HG02981 (cell line): ENCODE measurements around the gene KRT6B.

Experiments
- ATAC-seq: cut with Tn5 transposase; IDR thresholded peaks from one replicate; pipeline ENCODE4 v1.9.1; 2021; ENCODE audit warnings: mild to moderate bottlenecking, moderate library complexity; ENCODE audit not compliant: unreplicated experiment

The KRT6B gene

DNA sequence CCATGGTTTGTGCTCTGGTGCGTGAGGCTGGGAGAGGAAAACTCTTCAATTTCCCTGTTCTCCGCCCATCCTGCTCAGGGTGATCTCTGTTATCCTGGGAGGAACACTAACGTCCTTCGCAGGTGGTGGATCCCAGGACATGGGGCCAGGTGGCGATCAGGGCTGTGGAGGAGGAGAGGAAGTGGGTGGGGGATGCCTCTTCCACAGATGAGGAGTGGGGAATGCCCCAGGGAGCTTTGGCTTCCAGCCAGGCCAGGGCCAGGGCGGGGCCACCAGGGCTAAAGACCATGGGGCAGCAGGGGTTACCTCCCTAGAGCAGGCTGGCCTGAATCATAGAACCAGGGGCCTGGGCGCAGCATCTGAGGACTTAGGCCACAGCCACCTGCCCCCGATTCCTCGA is 14.4 kb downstream of the KRT6B start:
- no peak for ATAC-seq

DNA sequence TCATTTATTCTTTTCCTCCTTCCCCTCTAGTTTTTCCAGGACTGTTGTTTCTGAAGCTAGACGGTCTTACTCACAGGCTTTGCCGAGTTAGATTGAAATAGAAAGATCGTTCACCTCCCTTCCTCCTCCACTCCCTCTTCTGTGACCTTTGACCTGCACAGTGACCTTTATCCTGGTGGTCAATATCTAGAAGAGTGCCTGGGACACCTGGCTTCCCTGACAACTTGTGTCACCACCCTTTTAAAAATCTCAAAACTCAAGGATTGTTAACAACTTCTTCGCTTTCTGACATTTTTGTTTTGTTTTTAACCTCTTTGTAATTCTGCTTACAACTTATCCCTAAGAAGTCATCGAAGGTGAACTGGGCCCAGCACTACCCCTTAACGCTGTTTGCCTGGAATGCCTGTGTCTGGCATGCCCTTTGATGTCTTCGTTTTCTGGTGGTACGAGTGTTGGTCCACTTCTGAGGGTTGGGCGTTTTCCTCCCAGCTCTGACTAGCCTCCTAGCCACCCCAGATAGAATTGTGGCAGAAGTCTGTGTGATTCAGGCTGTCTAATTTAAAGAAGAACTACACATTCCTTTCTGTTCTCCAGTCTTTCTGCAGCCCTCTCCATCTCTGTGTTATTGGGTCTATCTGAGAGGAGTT is 15.0 kb downstream of the KRT6B start:
- ATAC-seq = no peak

DNA sequence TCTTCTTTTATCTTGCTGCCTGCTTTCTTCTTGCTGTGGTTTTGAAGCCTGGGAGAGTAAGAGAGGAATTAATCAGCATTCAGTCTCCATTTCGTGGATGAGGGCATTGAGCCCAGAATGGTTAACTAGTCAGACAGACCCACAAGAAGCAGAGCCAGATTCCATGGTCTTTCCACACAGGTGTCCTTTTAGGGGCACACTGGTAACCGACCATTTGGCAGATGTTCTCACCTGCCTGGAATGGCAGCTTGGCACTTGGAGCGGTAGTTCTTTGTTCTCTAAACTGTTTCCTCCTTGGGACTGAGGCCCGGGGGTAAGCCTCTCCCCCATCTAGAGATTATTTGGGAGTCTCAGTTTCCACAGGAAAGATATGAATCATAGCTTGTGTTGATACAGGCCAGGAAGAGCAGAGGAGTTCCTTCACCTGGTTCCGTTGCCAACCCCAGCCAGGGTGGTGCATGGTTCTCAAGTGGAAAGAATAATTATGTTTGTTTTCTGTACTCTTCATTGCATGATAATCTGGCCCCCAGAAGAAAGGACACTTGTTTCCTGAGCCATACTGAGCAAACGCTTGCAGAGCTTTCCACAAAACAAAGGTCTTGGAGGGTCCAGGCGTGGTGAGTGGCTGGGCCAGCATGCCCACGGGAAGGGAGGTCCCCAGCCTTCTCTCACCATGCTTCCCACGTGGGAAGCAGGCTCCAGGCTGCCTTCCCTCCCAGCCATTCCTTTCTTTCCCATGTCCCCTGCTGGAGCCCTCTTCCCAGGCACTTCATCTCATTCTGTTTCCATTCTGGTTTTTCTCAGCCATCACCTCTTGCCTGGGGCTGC is 15.7 kb downstream of the KRT6B start:
- ATAC-seq = no peak

DNA sequence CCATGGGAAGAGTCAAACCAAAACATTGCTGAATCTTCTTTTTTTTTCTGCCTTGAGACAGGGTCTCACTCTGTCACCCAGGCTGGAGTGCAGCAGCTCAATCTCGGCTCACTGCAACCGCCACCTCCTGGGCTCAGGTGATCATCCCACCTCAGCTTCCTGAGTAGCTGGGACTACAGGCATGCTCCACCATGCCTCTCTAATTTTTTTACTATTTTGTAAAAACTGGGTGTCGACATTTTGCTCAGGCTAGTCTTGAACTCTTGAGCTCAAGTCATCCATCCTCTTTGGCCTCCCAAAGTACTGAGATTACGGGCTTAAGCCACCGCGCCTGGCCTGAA is 16.3 kb downstream of the KRT6B start:
- no peak for ATAC-seq

DNA sequence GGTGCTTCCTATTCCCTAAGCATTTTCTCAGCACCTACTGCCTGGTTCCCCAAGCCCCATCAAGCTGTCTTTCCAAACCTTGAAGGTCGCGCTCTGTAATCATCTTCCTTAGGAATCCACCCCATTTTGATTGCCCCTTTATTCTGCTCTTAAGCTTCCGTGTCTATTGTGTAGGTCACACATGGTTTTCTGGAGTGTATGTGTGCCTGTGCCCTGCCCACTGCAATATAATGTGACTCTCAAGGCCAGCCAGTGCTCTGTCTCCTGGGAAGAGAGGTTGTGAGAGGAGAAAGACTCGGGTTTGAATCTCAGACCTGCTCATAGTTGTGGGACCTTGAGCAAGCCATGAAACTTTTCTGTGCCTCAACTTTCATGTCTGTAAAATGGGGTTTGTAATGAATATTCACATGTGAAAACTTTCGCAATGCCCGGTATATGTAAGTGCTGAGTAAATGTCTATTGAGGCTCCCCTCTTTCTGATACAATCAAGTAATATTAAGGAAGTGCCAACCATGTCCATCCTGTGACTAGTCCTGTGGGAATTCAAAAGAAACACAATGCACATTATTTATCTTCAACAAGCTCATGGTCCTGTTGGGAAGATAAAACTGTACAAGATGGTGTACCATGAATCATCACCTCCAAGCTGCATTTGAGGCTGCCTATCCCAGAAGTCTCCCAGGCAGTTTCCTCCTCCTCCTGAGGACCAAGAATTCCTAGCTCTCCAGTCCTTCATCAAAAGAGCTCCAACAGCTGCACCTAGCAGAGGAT is 17.0 kb downstream of the KRT6B start:
- ATAC-seq = no peak

DNA sequence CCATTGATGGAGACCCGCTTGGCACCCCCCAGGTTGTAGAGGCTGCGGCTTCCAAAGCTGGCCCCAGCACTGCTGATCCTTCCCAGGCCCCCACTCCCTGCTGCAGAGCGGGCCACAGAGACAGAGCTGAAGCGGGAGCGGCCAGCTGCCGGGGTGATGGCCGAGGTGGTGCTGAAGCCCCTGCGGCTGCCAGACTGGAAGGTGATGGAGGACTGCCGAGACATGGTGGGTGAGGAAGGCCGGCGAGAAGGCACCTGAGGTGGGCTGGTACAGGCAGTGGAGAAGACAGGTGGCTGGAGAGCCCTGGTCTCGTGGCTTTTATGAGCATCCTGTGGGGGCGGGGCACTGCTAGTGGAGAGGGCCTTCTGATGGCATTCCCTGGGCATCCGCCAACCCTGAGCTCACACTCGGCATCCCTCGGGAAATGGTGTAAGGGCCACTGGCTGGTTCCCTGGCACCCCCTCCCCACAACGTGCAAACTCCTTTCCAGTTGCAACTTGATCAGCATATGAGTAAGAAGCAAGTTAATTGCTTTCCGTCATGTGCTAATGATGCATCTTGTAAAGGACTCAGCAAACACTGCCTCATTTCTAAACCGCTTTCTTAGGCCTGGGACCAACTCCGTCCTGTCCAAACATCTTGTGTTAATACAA is 17.7 kb downstream of the KRT6B start, which contains the start of gene KRT75:
TSS of gene KRT75 (minus strand) at position 291 of the 653 bp plus-strand sequence. CDS start at position 224, 67 bp downstream.
- no peak for ATAC-seq

DNA sequence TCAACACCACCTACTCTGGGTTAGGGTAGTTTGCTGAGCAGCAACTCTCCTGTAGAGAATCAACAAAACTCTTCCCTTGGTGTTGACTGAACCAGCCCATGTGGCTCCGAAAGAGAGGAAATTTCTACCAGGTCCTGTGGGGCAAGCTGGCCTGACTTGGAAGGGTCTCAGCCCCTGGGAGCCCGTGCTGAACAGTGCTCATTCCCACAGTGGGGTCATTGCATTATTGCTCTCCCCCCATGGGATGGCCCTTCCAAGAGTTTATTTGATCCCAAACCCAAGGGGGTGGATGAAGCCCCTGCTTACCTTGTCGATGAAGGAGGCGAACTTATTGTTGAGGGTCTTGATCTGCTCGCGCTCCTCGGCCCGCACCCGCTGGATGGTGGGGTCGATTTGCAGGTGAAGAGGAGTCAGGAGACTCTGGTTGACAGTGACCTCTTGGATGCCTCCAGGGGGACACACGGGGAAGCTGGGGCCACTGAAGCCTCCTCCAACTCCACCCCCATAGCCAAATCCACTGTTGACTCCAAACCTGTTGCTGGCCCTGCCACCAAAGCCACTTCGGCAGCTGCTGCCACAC is 18.4 kb downstream of the KRT6B start:
- ATAC-seq = no peak

DNA sequence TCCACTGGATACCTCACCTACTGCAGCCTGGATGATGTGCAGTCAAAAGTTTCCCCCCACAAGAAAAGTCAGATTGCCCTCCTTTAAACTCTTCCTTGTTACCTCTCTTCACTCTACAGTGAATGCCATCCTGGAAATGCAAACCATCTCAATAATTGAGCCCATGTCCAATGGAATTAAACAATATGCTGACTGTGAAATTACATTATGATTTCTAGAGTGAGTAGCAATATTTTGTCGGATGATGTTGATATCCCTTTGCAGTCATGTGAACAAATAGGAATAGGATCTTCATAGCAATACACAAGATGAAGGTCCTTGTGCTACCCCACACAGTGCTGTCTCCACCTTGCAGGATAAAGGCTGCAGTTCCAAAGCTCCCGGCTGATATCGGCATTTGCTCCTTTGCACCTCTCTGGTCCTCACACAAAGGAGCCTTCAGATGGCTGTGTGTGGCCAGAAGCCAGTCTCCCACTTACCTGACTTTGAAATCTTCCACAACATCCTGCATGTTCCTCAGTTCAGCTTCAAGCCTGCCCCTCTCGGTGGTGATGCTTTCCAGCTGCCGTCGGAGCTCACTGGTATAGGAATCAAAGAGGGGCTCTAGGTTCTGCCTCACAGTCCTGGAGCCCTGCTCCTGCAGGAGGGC is 19.3 kb downstream of the KRT6B start:
- no peak for ATAC-seq

DNA sequence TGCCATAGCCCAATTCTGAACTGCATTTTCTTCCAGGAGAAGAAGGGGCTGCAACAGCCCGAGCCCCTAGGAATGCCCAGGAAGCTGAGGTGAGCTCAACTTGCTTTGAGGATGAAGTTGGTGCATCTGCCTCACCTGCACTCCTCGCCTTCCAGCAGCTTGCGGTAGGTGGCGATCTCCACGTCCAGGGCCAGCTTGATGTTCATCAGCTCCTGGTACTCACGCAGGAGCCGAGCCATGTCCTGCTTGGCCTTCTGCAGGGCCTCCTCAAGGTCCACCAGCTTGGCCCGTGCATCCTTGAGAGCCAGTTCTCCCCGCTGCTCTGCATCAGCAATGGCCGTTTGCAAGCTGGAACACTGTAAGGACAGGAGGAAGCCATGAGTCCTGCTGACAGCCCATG is 23.8 kb downstream of the KRT6B start:
- no peak for ATAC-seq

DNA sequence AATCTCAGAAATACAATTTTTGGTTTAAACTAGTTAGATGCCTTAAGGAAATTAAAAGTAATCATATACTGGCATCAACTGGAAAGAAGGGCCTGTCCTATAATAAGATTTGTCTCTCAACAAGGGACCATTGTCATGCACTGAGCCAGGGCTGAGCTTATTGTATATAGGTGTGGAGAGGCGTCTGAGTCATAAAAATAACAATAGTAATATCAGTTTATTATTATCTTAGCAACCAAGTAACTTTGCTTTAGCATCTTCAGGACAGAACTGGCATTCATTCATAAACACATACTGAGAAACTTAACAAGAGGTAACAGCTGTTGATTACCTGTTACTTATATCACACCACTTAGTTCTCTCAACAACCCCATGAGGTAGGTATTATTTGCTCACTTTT is 24.9 kb downstream of the KRT6B start:
- no peak for ATAC-seq

DNA sequence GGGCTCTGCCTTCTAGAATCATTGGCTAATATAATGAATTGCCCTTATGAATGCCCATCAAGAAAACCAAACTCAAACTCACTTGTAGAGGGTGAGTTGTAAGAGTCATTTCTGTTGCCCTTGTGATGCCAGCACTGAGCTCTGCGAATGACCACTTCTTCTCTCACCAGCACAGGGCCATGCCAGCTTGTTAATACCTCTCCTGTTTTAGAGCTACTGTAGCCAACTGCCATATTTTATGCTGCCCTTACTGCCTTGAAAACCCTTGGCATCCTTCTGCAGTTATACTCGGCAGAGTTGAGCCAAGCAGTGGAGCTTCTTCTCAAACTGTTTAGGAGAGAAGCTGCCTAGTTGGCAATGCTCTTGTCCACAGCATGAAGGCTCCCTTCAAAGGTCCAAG is 25.9 kb downstream of the KRT6B start:
- ATAC-seq = no peak

DNA sequence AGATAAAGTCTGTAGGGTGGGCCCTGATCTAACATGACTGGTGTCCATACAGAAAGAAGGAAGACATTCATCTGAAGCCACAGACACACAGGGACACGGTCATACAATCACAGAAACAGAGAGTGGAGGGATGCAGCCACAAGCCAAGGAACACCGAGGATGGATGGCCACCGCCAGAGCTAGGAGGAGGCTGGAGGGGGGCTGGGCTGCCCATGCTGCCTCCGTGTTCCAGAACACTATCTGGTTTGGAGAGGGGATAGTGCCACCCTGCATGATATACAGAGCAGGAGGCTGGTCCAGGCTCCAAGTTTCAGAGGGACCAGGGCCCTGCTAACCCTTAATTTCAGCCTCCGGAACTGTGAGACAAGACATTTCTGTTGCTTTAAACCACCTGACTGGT is 26.5 kb downstream of the KRT6B start:
- no peak for ATAC-seq

DNA sequence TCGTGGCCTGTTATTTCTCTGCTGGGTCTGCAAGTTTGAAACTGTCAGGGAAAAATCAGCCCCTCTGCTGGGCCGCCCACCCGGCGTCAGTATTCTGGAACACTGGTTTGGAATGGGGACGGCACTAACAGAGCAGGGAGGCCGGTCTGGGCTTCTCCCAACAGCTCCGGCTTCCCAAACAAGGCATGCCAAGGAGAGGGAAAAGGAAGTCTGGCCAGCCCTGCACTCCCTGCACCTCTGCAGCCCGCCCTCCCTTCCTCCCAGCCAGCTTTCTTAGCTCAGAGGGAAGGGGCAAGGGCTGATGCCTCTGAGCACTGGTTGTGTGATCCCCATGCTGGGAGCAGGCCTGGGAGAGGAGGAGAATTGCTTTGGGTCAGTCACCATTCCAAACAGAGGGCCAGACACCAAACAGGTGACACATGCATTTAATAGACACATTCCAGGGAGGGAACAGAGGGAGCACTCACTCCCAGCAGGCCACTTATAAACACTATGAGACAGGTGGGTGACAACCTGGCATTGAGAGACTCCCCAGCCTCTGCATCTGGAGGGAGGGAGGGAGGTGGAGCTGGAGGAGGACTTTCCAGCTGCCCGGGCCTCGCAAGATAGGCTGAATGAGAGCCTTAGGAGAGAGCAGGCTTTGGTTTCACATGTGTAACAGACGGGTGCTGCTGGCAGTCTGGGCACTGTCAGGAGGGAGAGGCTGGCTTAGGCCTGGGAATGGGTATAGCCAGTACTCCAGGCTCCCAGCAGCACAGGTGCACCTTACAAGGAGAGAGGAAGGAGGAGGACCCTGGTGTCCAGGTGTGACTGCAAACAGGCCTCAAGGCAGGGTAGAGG is 28.1 kb downstream of the KRT6B start:
- no peak for ATAC-seq

DNA sequence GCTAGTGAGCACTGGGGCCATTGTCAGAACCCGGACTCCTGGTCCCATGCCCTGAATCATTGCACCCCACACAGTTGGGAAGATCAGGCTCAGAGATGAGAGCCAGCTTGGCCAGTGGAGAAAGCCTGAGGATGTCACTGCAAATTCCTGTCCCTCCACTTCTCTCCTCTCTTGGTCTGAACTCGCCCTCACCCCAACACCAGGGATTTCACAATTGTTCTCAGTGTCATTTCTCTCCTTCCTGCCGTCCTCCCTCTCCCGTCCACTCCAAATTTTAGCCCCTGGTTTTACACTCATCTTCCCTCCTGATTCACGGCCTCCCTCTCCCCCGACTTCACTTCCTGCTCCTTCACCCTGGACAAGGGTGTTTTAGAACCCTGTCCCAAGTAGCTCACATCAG is 28.9 kb downstream of the KRT6B start:
- ATAC-seq = no peak

DNA sequence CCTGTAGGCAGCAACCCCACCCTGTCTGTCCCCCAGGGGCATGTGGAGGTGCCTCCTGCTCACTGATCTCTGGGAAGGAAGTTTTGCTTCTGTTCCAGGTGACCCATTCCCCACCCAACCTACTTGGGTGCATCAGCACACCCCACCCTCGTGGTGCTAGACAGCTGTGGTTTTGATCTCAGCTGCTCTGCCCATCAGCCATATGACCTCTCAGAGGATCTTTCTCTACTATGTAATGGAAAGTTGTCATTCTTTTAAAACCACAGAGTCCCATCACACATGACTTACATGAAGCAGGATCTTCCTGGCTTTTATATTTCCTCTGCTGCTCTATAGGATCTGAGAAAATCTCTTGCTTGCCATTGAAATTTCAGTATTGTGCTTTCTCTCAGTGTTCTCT is 32.3 kb downstream of the KRT6B start:
- ATAC-seq = no peak

DNA sequence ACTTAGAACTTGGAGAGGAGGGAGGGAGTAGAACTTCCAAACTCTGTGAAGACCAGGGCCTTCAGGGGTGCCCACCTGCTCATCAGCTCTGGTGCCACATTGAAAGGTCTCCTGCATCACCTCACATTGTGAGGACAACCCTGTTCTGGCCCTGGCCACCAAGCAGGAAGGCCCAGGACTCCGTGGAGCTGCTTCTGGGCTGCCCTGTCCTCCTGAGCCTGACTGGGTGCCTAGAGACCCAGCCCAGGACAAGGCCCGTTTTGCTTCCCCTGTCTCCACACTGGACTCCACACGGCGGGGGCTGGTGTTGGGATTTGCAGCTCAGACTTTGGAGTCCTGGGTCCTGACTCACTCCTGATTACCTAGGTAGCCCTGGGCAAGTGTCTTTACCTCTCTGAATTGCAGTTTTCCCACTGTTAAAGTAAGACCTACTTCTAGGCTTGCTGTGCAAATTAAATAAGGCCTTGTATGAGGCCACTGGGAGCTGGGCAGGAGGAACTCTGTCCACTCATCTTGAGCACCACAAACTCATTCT is 33.3 kb downstream of the KRT6B start:
- ATAC-seq = no peak

DNA sequence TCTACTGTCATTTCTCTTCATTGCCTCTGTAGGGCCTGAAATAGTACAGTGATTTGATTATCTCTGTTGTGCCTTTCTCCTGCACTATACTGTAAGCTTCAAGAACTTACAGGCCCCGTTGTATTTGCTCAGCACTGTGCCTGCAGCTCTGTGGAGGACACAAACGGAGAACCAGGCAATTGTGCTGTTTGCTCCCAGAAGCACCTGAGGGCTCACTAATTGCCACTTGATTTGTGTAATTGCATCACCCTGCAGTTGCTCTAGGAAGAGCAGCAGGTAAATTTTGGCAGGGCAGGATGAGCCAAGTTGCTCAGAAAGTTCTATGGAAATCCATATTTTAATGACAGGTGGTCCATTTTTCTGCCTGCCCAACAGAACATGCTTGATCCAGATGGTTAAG is 34.2 kb downstream of the KRT6B start:
- ATAC-seq = no peak

DNA sequence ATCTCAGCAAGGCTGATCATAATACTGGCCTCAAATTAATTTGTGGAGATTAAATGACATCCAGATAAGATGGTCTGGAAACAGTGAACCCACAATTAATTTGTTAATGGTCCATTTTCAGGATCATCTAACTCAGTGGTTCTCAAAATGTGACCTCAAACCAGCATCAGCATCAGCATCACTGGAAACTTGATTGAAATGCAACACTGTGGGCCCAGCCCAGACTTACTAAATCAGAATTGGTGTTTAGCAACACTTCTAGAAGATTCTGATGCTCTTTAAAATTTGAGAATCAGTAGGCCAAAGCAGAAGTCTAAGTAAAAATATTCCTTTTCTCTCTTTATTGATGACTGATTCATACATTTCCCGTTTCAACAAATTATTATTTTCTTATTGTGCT is 35.2 kb downstream of the KRT6B start:
- ATAC-seq = no peak
